Panc1 (cell line): ENCODE data around the gene TMCC1. TPM values are rescaled to one million over a fixed set of nuclear protein-coding genes. Genes with fewer than 3 reads are reported as not detected.

ENCODE experiments used
- ATAC-seq: fragments of 200-7000 bp; cut with Tn5 transposase; 2 replicates; pipeline ENCODE4 v1.9.1; 2020; ENCODE audit warnings: mild to moderate bottlenecking, moderate library complexity
- BruUV-seq: library from RNA; stranded (reverse); fragments of 400-500 nt; replicated peaks from 2 replicates; lab custom pipeline; 2021; lab: Mats Ljungman, UMichigan
- CTCF ChIA-PET: fragments of 300-600 bp; sonication (Branson Sonifier 250); formaldehyde crosslinking; loops from one replicate; lab custom pipeline; 2022; ENCODE audit warnings: antibody characterized with exemption; lab: Charles Lee
- POLR2A ChIA-PET: fragments of 300-600 bp; sonication (Branson Sonifier 250); formaldehyde crosslinking; loops from one replicate; lab custom pipeline; 2022; ENCODE audit warnings: antibody characterized with exemption; lab: Charles Lee
- DNase-seq: peaks from one replicate; pipeline ENCODE4 v3.0.0-alpha.2; 2010; ENCODE audit warnings: low read depth, low spot score
- H3K27ac ChIP-seq: 2 replicates; pipeline ENCODE4 v1.5.1; 2011; ENCODE audit warnings: mild to moderate bottlenecking, low read length, inconsistent platforms
- H3K27me3 ChIP-seq: fragments of 200-500 bp; sonication (Bioruptor generic); 2 replicates; pipeline ENCODE4 v1.6.0; 2014; ENCODE audit warnings: low read length, inconsistent platforms; ENCODE audit not compliant: control insufficient read depth, insufficient read depth
- H3K36me3 ChIP-seq: fragments of 200-500 bp; sonication (Bioruptor generic); 2 replicates; pipeline ENCODE4 v1.5.1; 2014; ENCODE audit warnings: inconsistent platforms, mild to moderate bottlenecking, low read length, moderate library complexity; ENCODE audit not compliant: control insufficient read depth, insufficient read depth
- H3K4me1 ChIP-seq: 2 replicates; pipeline ENCODE4 v1.5.1; 2011; ENCODE audit warnings: inconsistent platforms, mild to moderate bottlenecking, low read length, moderate library complexity; ENCODE audit not compliant: control insufficient read depth, insufficient read depth
- H3K4me3 ChIP-seq, 2 experiments: 2 replicates each; pipeline ENCODE4 v1.5.1; 2011 to 2012; ENCODE audit warnings: low read depth in 2 of 2, low read length in 2 of 2, mild to moderate bottlenecking in 2 of 2, inconsistent platforms in 1 of 2, moderate library complexity in 1 of 2
- H3K9me3 ChIP-seq: fragments of 200-500 bp; sonication (Bioruptor generic); 2 replicates; pipeline ENCODE4 v1.5.1; 2014; ENCODE audit warnings: low read depth, mild to moderate bottlenecking, inconsistent platforms, low read length, moderate library complexity; ENCODE audit not compliant: control insufficient read depth, insufficient read depth
- CTCF ChIP-seq: fragments of 450-650 bp; IDR thresholded peaks from 2 replicates; pipeline ENCODE4 v1.5.1; 2017; ENCODE audit warnings: mild to moderate bottlenecking
- POLR2AphosphoS5 ChIP-seq: IDR thresholded peaks from 2 replicates; pipeline ENCODE4 v1.6.1; 2012; ENCODE audit warnings: mild to moderate bottlenecking, low read depth, low read length, moderate library complexity
- SIN3A ChIP-seq: IDR thresholded peaks from 2 replicates; pipeline ENCODE4 v1.6.1; 2012; ENCODE audit warnings: low read depth, mild to moderate bottlenecking, low read length, moderate library complexity, borderline replicate concordance; ENCODE audit not compliant: insufficient read depth
- TCF7L2 ChIP-seq: IDR thresholded peaks from 2 replicates; pipeline ENCODE4 v1.6.1; 2011; ENCODE audit warnings: mild to moderate bottlenecking, low read depth, low read length, inconsistent platforms
- in situ Hi-C: cut with HindIII; loops from 2 replicates; pipeline ENCODE4 v1.10.0; 2016; ENCODE audit warnings: low sequenced_read_pairs, low pct_unique_long_range_greater_than_20kb
- intact Hi-C: fragments of 100-400 bp; cut with micrococcal nuclease; formaldehyde crosslinking; loops from one replicate; pipeline ENCODE4 v1.10.0; 2022; ENCODE audit not compliant: unreplicated experiment
- total RNA-seq: library from RNA; stranded (reverse); gene quantifications from one replicate; pipeline ENCODE4 v1.2.1, GENCODE V29; 2021; ENCODE audit not compliant: unreplicated experiment
- TF ChIP-seq, protein P1 (sequence below), 2 experiments: IDR thresholded peaks; 2 replicates each; pipeline ENCODE4 v1.6.1; 2011 to 2012; ENCODE audit warnings: low read depth in 2 of 2, control low read depth in 1 of 2, low read length in 1 of 2, mild to moderate bottlenecking in 1 of 2, moderate library complexity in 1 of 2; ENCODE audit not compliant: insufficient read depth in 1 of 2

Gene TMCC1
- total RNA-seq, 1 experiment from 2014 or later, result 33.2 TPM

DNA sequence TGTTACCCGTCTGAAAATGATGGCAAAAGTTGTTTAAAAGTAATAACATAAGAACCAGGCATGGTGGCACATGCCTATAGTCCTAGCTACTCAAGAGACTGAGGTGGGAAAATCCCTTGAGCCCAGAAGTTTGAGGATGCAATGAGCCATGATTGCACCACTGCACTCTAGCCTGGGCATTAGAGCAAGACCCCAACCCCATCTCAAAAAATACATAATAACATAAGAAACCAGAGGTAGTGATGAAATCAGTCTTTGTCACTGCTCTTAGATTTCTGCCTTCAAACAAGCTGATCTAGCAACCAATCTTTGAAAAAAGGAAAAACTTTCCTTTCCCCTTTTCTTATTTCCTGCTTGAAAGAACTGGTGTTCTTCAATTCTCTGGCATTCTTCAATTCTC is 71.3 kb downstream of the TMCC1 start:
- no peak overlapping the region for H3K27ac ChIP-seq
- in situ Hi-C loops, result no loop called here
- CTCF ChIA-PET, result no interaction called here
- H3K27me3 ChIP-seq, result no peaks in the 10 kb centered on the region
- intact Hi-C loops, result no loop called here
- BruUV-seq, result no TSS peak
- no peaks in the 10 kb centered on the region for H3K4me1 ChIP-seq
- H3K9me3 ChIP-seq, result no peaks in the 10 kb centered on the region
- POLR2A ChIA-PET, result no interaction called here
- ATAC-seq (no peak), DNase-seq (no peak)
- no peaks in the 10 kb centered on the region for H3K36me3 ChIP-seq
- no peak for TF ChIP-seq POLR2AphosphoS5
- H3K4me3 ChIP-seq, result no peak overlapping the region

- intact Hi-C loops, result no loop called here
- ChIA-PET POLR2A (no interaction called here), CTCF (no interaction called here)
- Histone ChIP-seq H3K9me3 (no peaks in the 10 kb centered on the region), H3K36me3 (no peaks in the 10 kb centered on the region), H3K4me1 (no peaks in the 10 kb centered on the region), H3K27ac (no peak overlapping the region), H3K4me3 (no peak overlapping the region), H3K27me3 (no peaks in the 10 kb centered on the region)
- BruUV-seq, result TSS peak; percentile 12
- in situ Hi-C loops, result no loop called here
- no peak for TF ChIP-seq TCF7L2
- no peak for TF ChIP-seq CTCF
- no peak for TF ChIP-seq SIN3A
- no peak for TF ChIP-seq POLR2AphosphoS5
- TF ChIP-seq, protein P1, sequence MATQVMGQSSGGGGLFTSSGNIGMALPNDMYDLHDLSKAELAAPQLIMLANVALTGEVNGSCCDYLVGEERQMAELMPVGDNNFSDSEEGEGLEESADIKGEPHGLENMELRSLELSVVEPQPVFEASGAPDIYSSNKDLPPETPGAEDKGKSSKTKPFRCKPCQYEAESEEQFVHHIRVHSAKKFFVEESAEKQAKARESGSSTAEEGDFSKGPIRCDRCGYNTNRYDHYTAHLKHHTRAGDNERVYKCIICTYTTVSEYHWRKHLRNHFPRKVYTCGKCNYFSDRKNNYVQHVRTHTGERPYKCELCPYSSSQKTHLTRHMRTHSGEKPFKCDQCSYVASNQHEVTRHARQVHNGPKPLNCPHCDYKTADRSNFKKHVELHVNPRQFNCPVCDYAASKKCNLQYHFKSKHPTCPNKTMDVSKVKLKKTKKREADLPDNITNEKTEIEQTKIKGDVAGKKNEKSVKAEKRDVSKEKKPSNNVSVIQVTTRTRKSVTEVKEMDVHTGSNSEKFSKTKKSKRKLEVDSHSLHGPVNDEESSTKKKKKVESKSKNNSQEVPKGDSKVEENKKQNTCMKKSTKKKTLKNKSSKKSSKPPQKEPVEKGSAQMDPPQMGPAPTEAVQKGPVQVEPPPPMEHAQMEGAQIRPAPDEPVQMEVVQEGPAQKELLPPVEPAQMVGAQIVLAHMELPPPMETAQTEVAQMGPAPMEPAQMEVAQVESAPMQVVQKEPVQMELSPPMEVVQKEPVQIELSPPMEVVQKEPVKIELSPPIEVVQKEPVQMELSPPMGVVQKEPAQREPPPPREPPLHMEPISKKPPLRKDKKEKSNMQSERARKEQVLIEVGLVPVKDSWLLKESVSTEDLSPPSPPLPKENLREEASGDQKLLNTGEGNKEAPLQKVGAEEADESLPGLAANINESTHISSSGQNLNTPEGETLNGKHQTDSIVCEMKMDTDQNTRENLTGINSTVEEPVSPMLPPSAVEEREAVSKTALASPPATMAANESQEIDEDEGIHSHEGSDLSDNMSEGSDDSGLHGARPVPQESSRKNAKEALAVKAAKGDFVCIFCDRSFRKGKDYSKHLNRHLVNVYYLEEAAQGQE (IDR thresholded peaks at IDR 0.05; ENCODE audit: insufficient read depth in 1 of 2, low read depth in 2 of 2, low read length in 1 of 2), result no peak
- no peak for ATAC-seq
- DNase-seq, result no peak
Observed at GRCh38 chr3:129820587-129820986, 72.9 kb downstream of the TMCC1 start.

GRCh38 chr3:129812589-129812988 is 80.9 kb downstream of the TMCC1 start:
- Histone ChIP-seq H3K27me3 (no peaks in the 10 kb centered on the region), H3K4me3 (no peak overlapping the region), H3K27ac (no peak overlapping the region), H3K9me3 (no peaks in the 10 kb centered on the region), H3K4me1 (no peaks in the 10 kb centered on the region), H3K36me3 (no peaks in the 10 kb centered on the region)
- ATAC-seq (no peak), DNase-seq (no peak)
- TF ChIP-seq CTCF, result no peak
- TF ChIP-seq TCF7L2, result peak; percentile 60; the same call in 1 of the 2 replicates
- POLR2A ChIA-PET, result interaction anchor here (0.5 to 0.6 kb wide), 2 partner anchors 99 to 145 kb away, joined by 6 to 7 read pairs; no protein-coding TSS in a partner anchor
- in situ Hi-C loops (no loop called here), intact Hi-C loops (no loop called here)
- CTCF ChIA-PET, result no interaction called here
- no TSS peak for BruUV-seq
